Fibroblast of skin of abdomen (primary cell): ENCODE data around the gene WNT8A. TPM values are rescaled to one million over a fixed set of nuclear protein-coding genes. Genes with fewer than 3 reads are reported as not detected.
"Not testable (repeated sequence)": the region's sequence is repeated elsewhere in the genome, so short reads cannot be mapped to it uniquely, and the experiment has no call there.

Experiments
- DNase-seq: peaks from one replicate; pipeline ENCODE4 v3.0.0-alpha.2; 2013
- polyA plus RNA-seq, 2 experiments: library from polyadenylated mRNA; unstranded; fragments of 120-200 nt; gene quantifications; one replicate each; pipeline ENCODE4 v1.2.1, GENCODE V29; 2013; ENCODE audit not compliant: insufficient read length in 2 of 2

The WNT8A gene
- polyA plus RNA-seq (2013, experiment 1 of 2; ENCODE audit: insufficient read length), result not detected
- not detected for polyA plus RNA-seq (2013, experiment 2 of 2; ENCODE audit: insufficient read length)

DNA sequence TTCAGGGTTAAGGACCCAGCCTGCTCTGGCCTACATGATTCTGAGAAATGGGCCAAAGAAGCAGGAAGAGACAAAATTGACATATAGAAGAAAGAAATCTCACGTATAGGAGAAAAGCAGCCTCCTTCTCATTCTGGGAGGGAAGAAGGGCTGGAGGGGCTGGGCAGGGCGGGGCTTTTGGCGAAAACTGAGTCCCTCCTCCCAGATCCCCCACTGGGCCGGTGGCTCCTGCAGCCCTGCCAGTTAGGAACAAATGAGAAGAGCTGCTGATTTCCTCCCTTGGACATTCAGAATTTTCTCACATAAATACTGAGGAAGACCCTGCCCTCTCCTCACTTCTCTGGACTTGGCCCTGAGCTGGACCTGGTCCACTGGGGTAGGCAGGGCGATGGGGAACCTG lies at the start of gene WNT8A:
TSS of gene WNT8A (plus strand) at position 332 of the 400 bp plus-strand sequence. CDS start 95 bp downstream, outside the sequence.
- no peak for DNase-seq

GRCh38 chr5:138035605-138036537 lies 48.0 kb upstream of the WNT8A start:
- DNase-seq, result peak; percentile 84

DNA sequence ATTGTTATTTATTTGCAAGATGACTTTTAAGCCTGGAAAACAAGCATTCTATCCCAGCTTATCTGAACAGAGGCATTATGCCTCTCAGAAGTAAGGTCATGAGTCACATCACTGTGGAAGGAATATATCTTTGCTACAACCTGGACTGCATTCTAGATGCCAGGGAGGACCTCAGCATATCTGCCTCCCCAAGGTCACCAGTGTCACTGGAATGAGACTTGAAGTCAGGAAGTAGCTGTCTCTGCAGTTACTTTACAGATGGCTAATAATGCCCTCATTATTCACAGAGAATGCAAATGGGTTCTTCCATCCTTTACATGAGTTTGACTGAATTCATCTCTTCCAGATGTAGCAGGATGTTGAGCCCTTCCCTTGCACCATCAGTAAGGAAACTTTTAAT lies 46.6 kb upstream of the WNT8A start:
- no peak for DNase-seq

DNA sequence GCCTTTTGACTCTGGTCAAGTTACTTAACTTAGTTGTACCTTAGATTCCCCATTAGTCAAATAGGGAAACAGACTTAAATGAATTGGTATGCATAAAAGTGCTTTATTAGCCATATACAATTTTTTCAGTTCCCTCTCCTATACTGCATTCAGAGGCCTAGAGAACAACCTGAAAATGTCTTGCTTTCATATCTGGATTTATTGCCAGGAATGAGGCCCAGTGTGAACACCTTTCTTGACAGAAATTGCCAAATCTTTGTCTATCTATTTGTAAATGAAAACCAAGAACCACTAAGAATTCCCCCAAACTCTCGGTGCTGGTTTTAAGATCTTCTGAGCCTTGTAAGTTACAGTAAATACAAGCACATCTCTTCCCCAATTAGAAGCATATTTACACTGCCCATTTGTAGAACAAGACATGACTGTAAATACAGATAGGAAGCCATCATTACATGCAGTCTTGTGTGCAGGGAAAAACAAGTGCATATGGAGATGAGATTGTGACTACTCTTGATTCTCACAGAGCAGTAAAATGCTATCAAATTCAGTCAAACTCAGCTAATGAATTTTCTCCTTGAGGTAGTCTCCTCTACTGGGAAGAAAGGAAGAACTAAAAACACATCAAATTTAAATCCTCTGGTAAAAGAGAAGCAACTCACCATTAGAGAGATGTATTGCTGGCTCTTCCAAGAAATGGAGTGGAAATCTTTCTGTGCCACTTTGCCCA lies 45.8 kb upstream of the WNT8A start:
- no peak for DNase-seq

GRCh38 chr5:138038826-138039225 lies 45.0 kb upstream of the WNT8A start:
- DNase-seq, result no peak

- DNase-seq, result not testable (repeated sequence)
Observed at GRCh38 chr5:138045283-138045682, 38.5 kb upstream of the WNT8A start.

DNA sequence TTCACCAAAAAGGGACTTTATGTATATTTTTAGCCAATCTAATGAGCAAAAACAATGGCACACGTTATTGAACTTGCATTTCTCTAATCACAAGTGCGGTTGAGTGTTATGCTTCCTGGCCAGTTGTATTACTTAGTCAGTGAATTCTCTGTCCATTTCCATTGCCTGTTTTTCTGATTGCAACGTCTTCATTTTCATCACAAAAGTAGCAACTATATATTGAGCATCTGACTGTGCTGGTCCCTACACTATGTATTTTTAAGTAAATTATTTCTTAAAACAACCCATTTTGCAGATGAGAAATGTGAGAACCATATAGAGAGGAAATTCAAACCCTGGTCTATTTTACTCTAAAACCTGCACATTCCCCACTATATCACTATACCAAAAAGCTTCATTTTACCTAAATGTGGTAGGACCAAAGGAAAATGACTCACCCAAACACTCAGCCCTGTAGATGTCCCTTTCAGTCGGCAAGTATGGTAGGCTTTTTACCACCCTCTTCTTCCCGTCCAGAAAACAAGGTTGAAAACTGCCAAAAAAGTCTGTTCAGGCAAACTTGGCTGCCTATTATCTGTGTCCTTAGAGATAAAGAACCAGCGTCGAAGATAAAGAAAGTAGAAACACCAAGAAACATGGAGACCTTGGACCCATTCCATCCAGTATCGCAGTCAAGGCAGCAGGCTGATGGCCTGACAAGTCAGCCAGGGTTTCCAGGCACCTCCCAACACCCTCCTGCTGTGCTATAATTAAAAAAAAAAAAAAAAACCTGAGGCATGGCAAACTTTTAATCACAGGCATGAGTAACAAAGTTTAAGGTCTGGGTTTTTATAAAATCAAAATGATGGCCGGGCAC lies 32.2 kb upstream of the WNT8A start:
- no peak for DNase-seq

GRCh38 chr5:138052718-138053117 lies 31.1 kb upstream of the WNT8A start:
- DNase-seq, result not testable (repeated sequence)

DNA sequence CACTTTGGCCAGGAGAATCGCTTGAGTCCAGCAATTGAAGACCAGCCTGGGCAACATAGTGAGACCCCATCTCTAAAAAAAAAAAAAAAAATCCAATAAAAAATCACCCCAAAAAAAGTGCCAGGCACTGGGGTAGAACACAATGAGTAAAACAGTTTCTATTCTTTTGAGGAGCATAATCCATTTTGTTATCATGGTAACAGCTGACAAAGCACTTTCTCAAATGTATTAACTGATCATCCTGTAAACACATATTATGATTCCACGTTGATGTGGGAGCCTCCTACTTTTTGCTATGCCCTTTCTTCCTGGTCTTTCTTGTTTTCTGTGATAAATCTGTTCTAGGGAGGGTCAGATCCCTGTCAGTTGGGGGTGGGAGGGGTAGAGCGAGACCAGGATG lies 30.3 kb upstream of the WNT8A start:
- DNase-seq, result no peak

GRCh38 chr5:138054206-138054605 lies 29.6 kb upstream of the WNT8A start:
- no peak for DNase-seq

DNA sequence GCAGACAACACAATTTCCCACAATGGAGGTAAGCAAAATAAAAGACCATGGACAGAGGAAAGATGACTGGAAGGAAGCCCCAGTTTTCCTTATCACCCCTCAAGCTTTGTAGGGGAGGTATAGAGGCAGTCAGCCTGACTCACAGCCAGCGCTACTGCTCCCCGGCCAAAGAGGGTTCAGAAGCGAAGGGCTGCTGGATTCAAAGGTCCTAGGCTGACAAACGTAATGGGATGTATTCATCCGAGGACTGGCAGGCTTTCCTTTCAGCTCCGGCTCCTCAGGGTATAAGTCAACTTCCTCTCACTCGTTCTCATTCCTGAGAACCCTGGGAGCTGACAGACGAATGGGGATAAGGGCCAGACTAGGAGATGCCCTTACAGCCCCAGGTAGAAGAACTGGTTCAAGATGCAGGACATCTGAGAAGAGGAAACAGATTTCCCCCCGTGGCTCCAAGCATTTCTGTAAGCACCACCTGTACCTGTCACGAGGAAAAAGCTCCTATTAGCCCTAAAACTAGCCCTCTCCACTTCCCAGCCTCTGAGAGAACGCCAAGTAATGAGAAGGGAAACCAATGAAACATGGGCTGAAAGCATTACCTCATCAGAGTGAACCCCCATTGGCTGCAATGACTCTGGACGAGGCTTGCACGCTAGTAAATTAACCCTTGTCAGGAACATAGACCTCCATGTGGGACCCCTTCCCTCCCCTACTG lies 28.8 kb upstream of the WNT8A start:
- no peak for DNase-seq

GRCh38 chr5:138064526-138064925 lies 19.3 kb upstream of the WNT8A start:
- DNase-seq, result no peak

- DNase-seq, result no peak
Observed at GRCh38 chr5:138065102-138065501, 18.7 kb upstream of the WNT8A start.

DNA sequence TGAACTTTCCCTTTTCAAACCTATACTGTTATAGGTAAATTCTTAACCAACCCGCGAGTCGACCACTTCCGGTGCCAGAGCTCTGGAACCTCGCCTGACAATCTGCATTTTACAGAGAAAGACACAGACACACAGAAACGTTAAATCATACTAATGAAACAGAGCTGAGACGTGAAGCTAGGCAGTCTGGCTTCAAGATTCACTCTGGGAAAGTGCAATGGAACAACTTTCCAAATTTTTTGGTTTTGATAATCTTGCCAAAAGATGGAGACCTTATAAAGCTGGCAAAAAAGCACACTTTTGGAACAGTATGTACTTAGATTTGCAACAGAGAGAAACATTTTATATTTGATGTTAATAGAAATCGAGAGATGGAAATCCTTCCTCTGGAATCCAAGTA lies 15.9 kb upstream of the WNT8A start:
- DNase-seq, result no peak

DNA sequence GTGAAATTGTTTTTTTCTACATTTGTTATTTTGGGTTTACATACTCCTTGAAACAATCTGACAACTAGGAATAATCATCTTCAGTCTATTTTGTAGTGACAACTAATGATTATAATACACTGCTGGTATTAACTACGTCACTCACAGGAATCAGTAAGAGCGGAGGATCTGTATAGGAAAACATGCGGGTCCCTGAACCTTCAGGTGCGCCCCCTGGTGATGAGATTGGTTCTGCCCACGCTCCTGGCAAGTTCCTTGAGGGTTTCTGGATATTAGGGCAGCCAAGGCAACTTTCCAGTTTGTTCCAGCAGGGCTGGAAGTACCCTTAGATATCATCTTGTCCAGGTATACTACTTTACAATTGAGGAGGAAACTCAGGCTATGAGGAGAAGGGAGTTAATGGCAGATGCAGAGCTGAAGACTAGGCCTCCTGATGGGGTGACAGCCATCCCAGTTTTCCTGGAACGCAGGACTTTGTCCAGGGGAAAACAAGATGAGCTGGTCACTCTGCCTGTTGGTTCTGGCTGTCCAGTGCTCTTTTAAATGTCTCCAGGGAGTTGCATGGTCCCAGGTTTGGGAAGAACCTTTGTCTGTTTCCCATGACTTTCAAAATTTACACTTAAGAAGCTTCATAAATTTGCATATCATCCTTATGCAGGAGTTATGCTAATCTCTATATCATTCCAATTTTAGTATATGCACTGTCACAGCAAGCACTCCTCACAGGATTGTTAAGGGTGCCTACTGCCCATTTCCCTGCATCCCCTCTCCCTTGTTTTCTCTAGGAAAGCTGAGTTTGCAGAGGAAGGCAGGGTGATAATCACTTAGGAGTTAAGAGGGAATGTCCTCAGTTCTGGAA lies 14.9 kb upstream of the WNT8A start:
- DNase-seq, result peak; percentile 65

GRCh38 chr5:138070026-138070425 lies 13.8 kb upstream of the WNT8A start:
- DNase-seq, result not testable (repeated sequence)

DNA sequence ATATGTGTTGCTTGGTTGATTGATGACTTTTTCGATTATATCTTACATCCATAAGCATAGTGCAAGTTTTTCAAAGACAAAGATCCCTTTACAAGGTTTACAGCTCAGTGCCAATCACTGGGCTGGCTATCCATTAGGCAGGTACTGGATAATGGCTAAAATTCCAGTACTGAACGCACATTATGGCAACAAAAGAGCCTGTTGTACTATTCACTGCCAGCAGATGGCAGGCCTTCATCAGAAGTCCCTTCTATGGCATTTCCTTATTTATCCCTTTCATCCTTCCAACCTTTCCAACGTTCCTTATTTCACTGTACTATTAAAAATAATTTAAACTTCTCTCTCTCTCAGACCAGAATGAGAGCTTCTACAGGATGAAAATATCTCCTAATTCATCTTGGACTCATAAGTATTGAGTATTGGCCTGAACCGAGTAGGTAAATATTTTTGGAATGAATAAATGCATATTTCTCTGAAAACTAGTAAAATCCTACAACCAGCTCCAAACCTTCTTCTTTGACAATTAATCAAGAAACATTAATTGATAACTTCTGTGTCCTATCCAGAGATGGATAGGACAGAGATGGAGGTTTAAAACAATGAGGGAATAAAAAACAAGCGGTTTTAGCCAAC lies 6.7 kb upstream of the WNT8A start:
- DNase-seq, result peak; percentile 52

- no peak for DNase-seq
Observed at GRCh38 chr5:138078006-138078643, 5.7 kb upstream of the WNT8A start.

DNA sequence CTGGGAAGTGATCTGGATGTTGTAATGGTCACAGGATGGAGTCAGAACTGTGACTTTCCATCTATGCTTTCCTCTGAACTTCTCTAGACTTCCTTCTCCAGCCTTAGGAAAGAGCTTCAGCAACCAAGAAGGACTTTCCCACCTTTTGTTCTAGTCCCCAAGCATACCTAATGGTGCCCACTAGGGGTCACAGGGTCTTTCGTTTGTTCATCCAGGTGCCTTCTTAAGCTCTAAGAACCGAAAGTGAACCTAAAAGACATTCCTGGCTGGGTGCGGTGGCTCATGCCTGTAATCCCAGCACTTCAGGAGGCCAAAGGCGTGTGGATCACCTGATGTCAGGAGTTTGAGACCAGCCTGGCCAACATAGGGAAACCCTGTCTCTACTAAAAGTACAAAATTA lies 1.8 kb upstream of the WNT8A start:
- DNase-seq, result no peak

DNA sequence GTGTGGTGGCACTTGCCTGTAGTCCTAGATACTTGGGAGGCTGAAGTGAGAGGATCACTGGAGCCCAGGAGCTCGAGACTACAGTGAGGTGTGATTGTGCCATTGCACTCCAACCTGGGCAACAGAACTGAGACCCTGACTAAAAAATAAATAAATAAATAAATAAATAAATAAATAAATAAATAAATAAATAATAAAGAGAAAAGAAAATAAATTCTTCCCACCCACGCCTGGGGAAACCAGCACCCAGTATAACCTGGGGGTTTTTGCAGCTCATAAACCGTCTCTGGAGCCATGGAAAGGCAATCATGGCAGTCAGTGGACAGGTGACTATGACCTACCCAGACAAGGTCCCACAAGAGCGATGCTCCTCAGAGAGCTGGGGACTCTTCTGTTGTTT lies 7.9 kb downstream of the WNT8A start:
- no peak for DNase-seq
